GM15510 (cell line): ENCODE data around the gene DNM3.

Source experiments
- POLR2A ChIP-seq: IDR thresholded peaks from 3 replicates; pipeline ENCODE4 v1.6.1; 2011; ENCODE audit warnings: borderline replicate concordance; ENCODE audit not compliant: insufficient read length; ENCODE audit errors: extremely low read depth

DNM3 gene

DNA sequence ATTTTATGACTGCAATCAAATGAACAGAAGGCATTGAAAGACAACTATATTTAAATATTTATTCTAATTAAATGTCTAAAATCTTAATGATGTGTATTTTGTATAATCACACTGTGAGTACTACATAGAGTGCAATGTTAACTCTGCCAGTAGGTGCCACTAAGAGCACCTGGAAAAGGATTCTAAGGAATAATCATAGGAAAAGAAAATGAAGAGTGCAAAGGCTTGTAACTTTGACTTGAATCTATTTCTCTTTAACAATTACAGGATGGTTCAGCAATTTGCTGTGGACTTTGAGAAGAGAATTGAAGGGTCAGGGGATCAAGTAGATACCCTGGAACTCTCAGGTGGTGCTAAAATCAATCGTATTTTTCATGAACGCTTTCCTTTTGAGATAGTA lies 200.4 kb downstream of the DNM3 start:
- TF ChIP-seq POLR2A: no peak

DNA sequence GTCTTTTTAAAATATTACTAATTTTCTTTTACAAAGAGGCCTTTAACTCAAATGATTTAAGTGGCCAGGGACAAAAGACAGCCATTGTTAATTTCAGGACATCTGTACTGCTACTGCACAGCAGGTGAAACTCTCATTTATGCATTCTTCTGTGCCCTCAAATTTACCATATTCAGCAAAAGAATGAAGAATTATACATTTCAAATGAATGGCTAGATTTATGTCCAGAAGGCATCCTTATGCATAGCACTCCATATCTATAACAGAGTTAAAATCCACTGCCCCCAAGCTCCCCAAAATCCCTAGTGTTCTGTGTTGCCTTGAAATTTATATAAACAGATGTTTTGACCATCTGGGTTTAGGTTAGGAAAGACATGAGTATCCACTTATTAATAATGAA lies 202.6 kb downstream of the DNM3 start:
- TF ChIP-seq POLR2A: no peak

DNA sequence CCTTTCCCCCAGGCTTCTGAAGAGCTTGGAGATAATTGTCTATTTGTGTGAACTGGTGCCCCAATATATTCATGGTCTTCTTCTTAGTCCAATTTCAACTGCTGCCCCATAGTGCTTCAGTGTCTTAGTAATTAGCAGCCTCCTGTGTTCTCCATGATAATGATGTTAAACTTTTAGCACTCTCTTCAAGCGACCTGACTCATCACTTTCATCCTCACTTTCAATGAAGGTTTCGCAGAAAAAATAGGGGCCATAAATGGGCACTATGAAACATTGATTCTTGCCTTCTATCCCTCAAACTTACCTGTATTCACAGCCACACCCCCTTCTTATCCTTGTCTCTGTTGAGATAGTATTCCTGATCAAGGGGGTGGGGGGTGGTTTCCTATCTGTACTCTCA lies 210.6 kb downstream of the DNM3 start:
- TF ChIP-seq POLR2A: no peak

DNA sequence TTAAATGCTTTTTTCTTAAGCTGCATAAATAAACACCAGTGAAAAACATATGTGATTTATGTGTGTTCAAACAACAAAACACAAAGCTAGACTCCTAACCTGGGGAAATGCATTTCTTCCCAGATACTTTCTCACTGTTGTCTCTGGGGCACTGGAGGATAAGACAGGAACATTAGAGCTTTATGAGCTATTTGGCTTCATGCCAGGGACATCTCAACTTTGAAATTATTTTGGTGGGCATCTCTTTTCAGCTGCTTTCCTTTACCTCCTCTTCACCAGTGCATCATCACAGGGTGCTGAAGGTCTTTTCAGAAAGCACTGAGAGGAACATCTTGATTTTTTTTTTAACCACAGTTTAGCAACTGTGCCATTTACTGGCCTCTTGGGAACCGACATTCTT lies 212.9 kb downstream of the DNM3 start:
- TF ChIP-seq POLR2A: no peak

DNA sequence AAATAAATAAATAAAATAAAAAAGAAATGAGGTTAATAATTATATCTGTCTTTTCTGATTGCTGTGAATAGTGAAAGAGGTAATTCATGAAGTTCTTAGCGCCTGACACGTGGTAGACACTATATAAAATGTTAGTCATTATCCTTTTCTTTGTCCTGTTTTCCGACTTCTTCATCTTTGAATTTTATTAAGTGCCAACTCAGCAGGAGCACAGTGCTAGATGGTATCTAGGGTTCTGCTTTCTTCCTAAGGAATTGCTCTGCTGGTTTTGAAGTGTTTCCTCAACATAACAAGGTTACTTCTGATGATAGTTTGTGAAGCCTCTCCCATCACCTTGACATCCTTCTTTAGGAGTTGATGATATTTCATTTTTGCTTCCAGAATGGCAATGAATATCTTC lies 227.0 kb downstream of the DNM3 start:
- TF ChIP-seq POLR2A: no peak

DNA sequence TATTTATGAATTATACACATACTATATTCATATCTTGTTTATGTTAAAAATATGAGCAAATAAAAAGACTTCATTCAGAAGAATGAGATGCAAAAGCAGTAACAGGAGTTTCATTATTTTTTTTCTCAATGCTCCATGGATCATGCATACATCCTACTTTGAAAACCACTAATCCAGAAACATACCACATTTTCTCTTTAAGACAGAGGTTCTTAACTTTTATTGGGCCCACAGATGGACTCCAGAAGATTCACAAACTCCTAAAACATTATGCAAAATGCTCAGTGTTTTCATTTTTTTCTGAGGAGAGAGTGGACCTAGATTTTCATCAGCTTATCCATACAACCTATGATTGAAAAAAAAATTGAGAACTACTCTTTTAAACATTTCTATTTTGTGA lies 227.8 kb downstream of the DNM3 start:
- no peak for TF ChIP-seq POLR2A

DNA sequence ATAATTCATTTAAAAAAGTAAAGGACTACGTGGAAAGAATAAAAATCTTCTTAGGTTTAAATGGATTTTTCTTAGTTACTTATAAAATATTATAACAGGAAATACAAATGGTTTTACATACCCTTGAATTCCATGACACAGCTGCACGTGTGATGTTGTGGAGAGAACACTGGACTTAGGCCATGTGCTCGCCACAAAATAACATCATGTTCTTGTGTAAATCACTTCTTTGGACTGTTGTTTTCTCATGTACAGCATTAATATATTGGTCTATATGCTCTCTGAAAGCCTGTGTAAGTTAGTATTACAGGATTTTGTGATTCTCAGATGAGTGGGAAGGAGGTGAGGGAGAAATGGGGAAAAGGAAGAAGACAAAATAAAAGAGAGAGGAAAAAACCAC lies 228.2 kb downstream of the DNM3 start:
- TF ChIP-seq POLR2A: no peak

DNA sequence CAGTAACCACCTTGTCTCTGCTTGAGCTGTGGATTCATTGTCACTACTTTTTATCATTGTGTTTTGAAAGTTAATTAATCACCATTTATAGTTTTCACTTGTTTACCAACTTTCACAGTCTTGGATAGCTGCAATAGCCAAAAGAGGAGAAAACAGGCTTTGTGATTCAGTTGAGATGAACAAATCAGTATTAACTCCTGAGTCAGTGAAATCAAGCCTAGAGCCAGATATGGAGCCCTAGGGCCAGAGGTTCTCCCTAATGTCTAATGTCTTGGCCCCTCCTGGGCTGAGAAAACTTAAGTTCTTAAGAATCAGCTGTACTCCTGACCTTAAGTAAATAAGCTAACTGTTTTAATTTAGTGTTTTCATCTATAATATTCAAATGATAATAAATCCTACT lies 228.8 kb downstream of the DNM3 start:
- TF ChIP-seq POLR2A: no peak

DNA sequence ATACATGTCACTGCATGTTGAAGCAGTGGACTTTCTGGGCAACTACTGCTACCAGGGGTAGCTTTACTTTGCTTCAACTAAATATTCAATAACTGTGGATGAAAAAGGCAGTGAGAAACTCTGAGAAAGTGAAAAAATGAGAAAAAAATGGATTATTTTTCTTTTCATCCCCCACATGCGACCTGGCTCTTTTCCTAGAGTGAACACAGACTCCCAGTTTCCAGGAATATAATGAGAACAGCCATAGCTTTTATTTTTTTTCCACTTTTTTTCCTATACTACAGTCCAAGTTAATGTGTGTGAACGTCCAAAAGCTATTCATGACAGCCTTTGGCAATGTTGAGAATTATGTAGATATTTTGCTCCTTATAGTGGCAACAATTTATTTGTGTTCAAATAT lies 230.4 kb downstream of the DNM3 start:
- TF ChIP-seq POLR2A: no peak

DNA sequence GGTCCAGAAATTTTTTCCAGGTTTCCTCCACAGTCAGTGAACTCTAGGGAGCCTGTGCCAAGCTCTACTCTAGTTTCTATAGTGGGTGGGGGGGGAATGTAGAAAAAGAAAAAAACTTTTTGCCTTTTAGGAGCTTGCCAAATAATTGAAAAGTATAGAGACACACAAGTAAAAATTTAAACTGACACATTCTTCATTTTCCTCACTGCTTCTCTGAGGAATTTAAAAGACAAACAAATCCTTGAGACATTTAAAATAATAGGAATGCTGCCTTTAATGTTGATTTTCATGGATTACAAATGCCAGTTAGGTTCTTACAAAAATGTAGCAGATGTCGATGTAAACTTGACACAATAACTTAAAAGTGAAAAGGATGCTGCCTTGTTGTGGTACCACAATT lies 241.9 kb downstream of the DNM3 start:
- no peak for TF ChIP-seq POLR2A

DNA sequence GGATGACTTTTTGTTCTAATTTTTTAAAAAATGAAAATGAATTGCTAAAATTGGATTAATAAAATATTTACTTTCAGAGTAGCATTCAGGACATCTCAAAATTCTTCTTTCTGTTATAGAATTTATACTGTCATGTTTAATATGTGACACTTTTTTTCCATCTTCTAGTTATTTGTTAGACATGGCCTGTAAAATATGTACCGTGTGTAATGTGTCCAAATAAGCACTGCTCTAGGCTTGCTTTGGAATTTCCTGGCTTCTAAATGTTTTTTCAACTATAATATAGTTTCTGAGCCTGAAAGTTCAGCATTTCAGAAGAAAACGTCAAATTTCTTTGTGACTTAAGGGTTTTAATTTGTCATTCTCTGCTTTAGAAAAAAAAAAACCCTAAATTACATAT lies 243.6 kb downstream of the DNM3 start:
- no peak for TF ChIP-seq POLR2A

DNA sequence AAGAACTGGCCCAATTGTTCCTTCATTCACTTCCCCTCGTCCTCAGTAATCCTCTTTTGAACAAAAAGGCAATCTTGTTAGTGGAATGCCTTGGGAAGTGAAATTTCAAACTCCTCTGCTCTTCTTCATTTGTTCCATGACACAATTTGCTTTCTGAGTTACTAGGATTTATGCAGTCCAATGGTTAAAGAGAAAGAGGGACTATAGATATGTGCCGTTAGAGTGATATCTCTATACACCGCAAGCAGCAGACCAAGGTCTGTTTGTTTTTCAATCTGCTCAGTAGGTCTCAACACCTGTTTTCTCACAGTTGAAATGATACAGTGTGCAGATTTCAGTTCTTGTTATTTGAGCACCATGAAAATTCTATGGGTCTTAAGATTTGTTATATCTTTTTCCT lies 244.0 kb downstream of the DNM3 start:
- no peak for TF ChIP-seq POLR2A

DNA sequence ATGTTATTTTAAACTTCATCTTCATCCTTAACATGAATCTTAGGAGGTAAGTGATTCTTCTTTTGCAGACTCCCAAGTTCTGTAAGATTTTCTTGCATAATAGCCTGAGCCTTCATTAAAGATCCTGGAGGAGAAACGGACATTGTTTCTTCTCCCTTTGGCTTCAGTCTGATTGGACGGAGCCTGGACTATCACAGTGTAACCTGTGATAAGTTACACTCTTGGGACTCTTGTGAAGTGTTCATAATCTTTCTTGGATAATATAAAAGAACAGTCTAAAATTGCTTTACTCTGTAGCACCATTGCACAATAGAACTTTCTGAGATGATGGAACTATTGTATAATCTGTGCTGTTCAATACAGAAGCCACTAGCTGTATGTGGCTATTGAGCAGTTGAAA lies 244.8 kb downstream of the DNM3 start:
- TF ChIP-seq POLR2A: no peak

DNA sequence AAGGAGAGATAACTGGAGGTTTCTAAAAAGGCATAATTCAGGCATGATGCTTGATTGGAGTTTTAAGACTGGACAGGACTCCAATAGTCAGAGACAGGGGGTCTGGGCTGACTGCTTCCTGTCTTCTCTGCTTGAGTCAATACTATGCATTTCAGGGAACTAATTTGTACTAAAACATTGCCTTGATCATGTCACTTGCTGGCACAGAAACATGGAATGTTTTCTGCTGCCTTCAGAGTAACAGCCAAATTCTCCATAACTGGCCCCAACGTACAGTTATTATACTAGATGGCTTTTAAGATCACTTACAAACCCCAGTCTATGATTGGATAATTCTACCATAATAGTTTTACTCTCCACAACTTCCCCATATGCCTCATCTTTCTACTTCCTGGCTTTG lies 247.0 kb downstream of the DNM3 start:
- no peak for TF ChIP-seq POLR2A

DNA sequence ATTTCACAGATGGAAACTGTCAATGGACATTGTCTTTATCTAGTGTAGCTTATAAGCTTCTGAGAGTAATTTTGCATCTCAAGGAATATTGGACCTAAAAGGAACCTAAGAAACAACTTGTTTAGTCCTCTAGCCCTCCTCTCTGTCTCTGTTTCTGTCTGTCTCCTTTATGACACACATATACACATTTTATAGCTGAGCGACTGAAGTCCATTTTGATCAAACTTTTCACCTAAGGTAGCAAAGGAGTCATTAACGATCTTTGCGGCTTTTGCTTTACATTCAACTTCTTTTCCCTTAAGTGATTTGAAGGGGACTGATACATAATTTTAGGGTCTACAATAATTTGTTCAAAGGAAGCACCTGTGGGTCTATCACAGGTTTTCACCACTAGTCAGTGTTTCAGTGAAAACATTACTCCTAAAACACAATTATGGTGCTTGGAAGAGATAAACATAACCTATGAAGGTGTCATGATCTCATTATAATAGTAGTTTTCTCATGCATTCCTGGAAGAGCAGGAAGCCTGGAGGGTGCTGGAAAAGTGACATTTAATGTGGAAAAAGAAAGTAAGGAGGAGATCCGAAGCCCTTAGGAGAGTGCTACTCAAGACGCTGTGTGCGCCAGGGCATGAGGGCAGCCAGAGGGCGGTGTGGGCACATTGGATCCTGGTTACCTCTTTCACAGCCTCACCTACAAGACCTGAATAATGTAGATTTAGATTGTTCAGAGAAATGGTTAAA lies 248.6 kb downstream of the DNM3 start:
- no peak for TF ChIP-seq POLR2A

DNA sequence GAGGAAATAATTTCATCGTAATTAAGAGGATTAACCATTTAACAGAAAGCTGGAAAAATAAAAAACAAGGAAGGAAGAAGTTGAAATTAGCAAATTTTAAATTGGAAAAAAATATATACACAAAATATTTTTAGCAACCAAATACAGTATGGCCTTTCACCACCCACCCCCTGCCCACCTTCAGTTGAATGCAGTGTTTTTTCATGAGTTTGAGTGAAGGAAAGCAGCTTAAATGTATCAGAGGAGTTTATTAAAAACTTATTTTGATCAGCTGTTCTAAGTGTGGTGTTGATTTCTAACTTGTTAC lies 249.2 kb downstream of the DNM3 start:
- no peak for TF ChIP-seq POLR2A

DNA sequence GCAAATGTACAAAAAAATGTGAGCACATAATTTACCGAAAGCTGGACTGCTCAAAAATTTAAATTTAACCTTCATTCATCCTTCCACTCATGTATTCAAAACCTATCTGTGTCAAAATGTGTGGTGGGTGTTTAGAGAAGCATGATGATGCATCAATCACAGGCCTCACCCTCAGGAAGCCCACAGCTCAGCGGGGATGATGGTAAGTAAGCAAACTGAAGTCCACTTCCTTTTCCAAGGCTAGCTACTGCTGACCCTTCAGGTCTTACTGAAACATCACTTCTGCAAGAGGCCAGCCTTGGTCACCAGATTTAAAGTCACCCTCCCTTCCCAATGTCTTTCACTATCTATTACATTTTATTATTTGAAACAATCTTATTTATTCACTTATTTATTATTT lies 254.5 kb downstream of the DNM3 start:
- no peak for TF ChIP-seq POLR2A
